GM23338 (cell line): Measurements from ENCODE around the gene F9. TPM values are rescaled to one million over a fixed set of nuclear protein-coding genes. Genes with fewer than 3 reads are reported as not detected.

ENCODE experiments used
- ATAC-seq: fragments of 200-7000 bp; cut with Tn5 transposase; 3 replicates; pipeline ENCODE4 v1.9.1; 2020
- DNase-seq: peaks from one replicate; pipeline ENCODE4 v3.0.0-alpha.2; 2015; ENCODE audit warnings: low spot score
- H2AFZ ChIP-seq: fragments of 200-600 bp; sonication (generic); 2 replicates; pipeline ENCODE4 v1.8.0; 2016; ENCODE audit warnings: antibody characterized with exemption, mild to moderate bottlenecking, moderate library complexity
- H3F3A ChIP-seq: fragments of 200-600 bp; sonication (generic); replicated peaks from 2 replicates; pipeline ENCODE4 v1.8.0; 2017; ENCODE audit warnings: antibody characterized with exemption, mixed run types, low read depth
- H3K27ac ChIP-seq: fragments of 200-600 bp; sonication (generic); 2 replicates; pipeline ENCODE4 v1.6.1; 2016; ENCODE audit warnings: low read depth
- H3K27me3 ChIP-seq: fragments of 200-600 bp; sonication (generic); 2 replicates; pipeline ENCODE4 v1.8.0; 2016; ENCODE audit warnings: mild to moderate bottlenecking, mixed run types, moderate library complexity; ENCODE audit not compliant: insufficient read depth
- H3K36me3 ChIP-seq: fragments of 200-600 bp; sonication (generic); 2 replicates; pipeline ENCODE4 v1.8.0; 2016; ENCODE audit warnings: mild to moderate bottlenecking; ENCODE audit not compliant: insufficient read depth
- H3K4me1 ChIP-seq: fragments of 200-600 bp; sonication (generic); 2 replicates; pipeline ENCODE4 v1.8.0; 2016; ENCODE audit warnings: mild to moderate bottlenecking, moderate library complexity; ENCODE audit not compliant: insufficient read depth
- H3K4me2 ChIP-seq: fragments of 200-600 bp; sonication (generic); 2 replicates; pipeline ENCODE4 v1.7.1; 2017; ENCODE audit warnings: mixed run types
- H3K4me3 ChIP-seq: fragments of 200-600 bp; sonication (generic); 2 replicates; pipeline ENCODE4 v1.6.1; 2016; ENCODE audit warnings: mixed run types
- H3K79me2 ChIP-seq: fragments of 200-600 bp; sonication (generic); replicated peaks from 2 replicates; pipeline ENCODE4 v1.8.0; 2017; ENCODE audit warnings: mild to moderate bottlenecking; ENCODE audit not compliant: insufficient read depth
- H3K9me2 ChIP-seq: fragments of 200-600 bp; sonication (generic); 2 replicates; pipeline ENCODE4 v1.8.0; 2017; ENCODE audit not compliant: insufficient read depth
- H4K20me1 ChIP-seq: fragments of 200-600 bp; sonication (generic); replicated peaks from 2 replicates; pipeline ENCODE4 v1.8.0; 2017; ENCODE audit warnings: mild to moderate bottlenecking; ENCODE audit not compliant: insufficient read depth
- H3K27ac Mint-ChIP-seq: 2 replicates; pipeline ENCODE4 v1.8.0; 2020; ENCODE audit warnings: inconsistent platforms, mild to moderate bottlenecking, moderate library complexity, mixed read lengths
- H3K27me3 Mint-ChIP-seq: 3 replicates; pipeline ENCODE4 v1.8.0; 2022; ENCODE audit warnings: low read depth, mild to moderate bottlenecking, moderate library complexity, mixed read lengths, inconsistent platforms; ENCODE audit not compliant: insufficient read depth, poor library complexity
- H3K36me3 Mint-ChIP-seq: 3 replicates; pipeline ENCODE4 v1.8.0; 2021; ENCODE audit warnings: low read depth, mild to moderate bottlenecking, inconsistent platforms, moderate library complexity, mixed read lengths
- H3K4me1 Mint-ChIP-seq: 3 replicates; pipeline ENCODE4 v1.8.0; 2020; ENCODE audit warnings: mild to moderate bottlenecking, inconsistent platforms, mixed read lengths
- H3K4me3 Mint-ChIP-seq: 3 replicates; pipeline ENCODE4 v1.8.0; 2021; ENCODE audit warnings: moderate library complexity, mild to moderate bottlenecking, inconsistent platforms, mixed read lengths
- H3K9me3 Mint-ChIP-seq: 3 replicates; pipeline ENCODE4 v1.8.0; 2020; ENCODE audit warnings: moderate library complexity, mild to moderate bottlenecking, inconsistent platforms, mixed read lengths
- CREB1 ChIP-seq: fragments of 250-450 bp; sonication (Bioruptor Pico); IDR thresholded peaks from 2 replicates; pipeline ENCODE4 v1.5.0; 2020; ENCODE audit warnings: low read depth, mild to moderate bottlenecking, moderate library complexity
- EZH2 ChIP-seq: fragments of 200-600 bp; sonication (generic); IDR thresholded peaks from one replicate; pipeline ENCODE4 v1.8.0; 2017; ENCODE audit warnings: antibody characterized with exemption, mild to moderate bottlenecking, low read depth; ENCODE audit not compliant: unreplicated experiment
- NANOG ChIP-seq: IDR thresholded peaks from 2 replicates; pipeline ENCODE4 v1.6.1; 2016; ENCODE audit warnings: antibody characterized with exemption, borderline replicate concordance
- STAT1 ChIP-seq: IDR thresholded peaks from one replicate; pipeline ENCODE4 v1.6.1; 2016; ENCODE audit warnings: antibody characterized with exemption; ENCODE audit not compliant: unreplicated experiment
- polyA plus RNA-seq: library from polyadenylated mRNA; unstranded; fragments of >200 nt; fragmentation: Nextera tagmentation; extraction: Ambion mirVana; gene quantifications from 2 replicates; pipeline ENCODE4 v1.2.1, GENCODE V29; 2016
- total RNA-seq: library from RNA; depleted of rRNA; stranded (reverse); fragments of >200 nt; shearing (Covaris generic); gene quantifications from 2 replicates; pipeline ENCODE4 v1.2.3, GENCODE V29; 2014; rRNA removed
- TF ChIP-seq, protein P1 (sequence below), 2 experiments: fragments of 200-600 bp in 1 of 2; sonication (generic) in 1 of 2; conservative IDR thresholded peaks; 2 replicates each; pipeline versions ENCODE4 v1.5.1 to v1.6.1; 2016 to 2017; ENCODE audit warnings: antibody characterized with exemption in 2 of 2, low read depth in 2 of 2, mild to moderate bottlenecking in 2 of 2, moderate library complexity in 1 of 2

The F9 gene
- total and polyA plus RNA-seq, 2 experiments from 2014 or later = not detected

DNA sequence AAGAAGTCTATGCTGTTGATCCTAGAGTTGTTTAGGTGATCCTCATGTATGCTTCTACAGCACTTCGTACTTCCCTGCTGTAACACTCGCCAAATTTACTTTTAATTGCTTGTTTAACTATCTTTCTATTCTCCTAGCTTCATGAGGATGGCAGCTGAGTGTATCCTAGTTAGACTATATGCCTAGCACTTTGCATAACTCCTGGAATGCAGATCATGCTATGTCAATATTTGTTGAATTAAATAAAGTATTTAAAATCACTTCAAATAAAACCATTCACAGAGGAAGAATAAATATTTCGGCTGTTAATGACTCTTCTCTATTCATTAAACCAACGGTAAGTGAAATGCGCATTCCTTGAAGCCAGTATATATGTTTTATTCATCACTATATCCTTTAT, 55.1 kb downstream of the F9 start (continued):
- TF ChIP-seq, protein P1, sequence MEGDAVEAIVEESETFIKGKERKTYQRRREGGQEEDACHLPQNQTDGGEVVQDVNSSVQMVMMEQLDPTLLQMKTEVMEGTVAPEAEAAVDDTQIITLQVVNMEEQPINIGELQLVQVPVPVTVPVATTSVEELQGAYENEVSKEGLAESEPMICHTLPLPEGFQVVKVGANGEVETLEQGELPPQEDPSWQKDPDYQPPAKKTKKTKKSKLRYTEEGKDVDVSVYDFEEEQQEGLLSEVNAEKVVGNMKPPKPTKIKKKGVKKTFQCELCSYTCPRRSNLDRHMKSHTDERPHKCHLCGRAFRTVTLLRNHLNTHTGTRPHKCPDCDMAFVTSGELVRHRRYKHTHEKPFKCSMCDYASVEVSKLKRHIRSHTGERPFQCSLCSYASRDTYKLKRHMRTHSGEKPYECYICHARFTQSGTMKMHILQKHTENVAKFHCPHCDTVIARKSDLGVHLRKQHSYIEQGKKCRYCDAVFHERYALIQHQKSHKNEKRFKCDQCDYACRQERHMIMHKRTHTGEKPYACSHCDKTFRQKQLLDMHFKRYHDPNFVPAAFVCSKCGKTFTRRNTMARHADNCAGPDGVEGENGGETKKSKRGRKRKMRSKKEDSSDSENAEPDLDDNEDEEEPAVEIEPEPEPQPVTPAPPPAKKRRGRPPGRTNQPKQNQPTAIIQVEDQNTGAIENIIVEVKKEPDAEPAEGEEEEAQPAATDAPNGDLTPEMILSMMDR (conservative IDR thresholded peaks at IDR 0.05; ENCODE audit: low read depth in 2 of 2) = no peak
- TF ChIP-seq NANOG (no peak), CREB1 (CRISPR knock-in tag) (no peak)

DNA sequence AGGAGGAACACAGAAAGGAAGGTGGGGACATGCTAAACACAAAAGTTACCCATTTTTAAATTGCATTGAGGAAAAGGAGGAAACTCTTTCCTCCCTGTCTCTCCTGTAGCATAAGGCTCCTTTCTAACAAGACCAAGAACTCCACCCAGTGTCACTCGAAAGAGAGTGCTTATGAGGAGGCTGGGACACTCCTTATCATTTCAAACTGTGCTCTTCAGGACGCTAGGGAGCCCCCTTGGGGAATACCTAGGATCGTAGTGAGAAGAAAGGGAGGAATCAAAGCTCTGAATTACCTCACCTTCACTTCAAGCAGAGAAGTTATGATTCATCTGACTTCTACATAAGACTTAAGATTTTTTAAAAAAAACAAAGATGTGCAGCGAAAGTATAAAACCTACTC, 65.5 kb downstream of the F9 start:
- H3K27ac Mint-ChIP-seq = no peak overlapping the region
- Histone ChIP-seq H4K20me1 (no peaks in the 10 kb centered on the region), H3K36me3 (no peaks in the 10 kb centered on the region), H3F3A (no peaks in the 10 kb centered on the region), H3K4me3 (no peak overlapping the region), H3K27ac (no peak overlapping the region), H3K4me1 (no peaks in the 10 kb centered on the region), H3K9me2 (no peaks in the 10 kb centered on the region), H2AFZ (no peak overlapping the region), H3K27me3 (no peaks in the 10 kb centered on the region), H3K4me2 (no peak overlapping the region), H3K79me2 (no peaks in the 10 kb centered on the region)
- H3K27me3 Mint-ChIP-seq = no peaks in the 10 kb centered on the region
- no peak overlapping the region for H3K4me3 Mint-ChIP-seq
- peak; percentile 59 for ATAC-seq
- H3K9me3 Mint-ChIP-seq = no peaks in the 10 kb centered on the region
- no peaks in the 10 kb centered on the region for H3K36me3 Mint-ChIP-seq
- no peak for TF ChIP-seq NANOG
- TF ChIP-seq, protein P1 (conservative IDR thresholded peaks at IDR 0.05; ENCODE audit: low read depth in 2 of 2) = peak in 1 of 2 experiments; percentile 34; a peak in 1 of 4 replicates
- H3K4me1 Mint-ChIP-seq = peaks cover 4% of the 10 kb centered on the region; the same call in 1 of the 3 replicates
- peak; percentile 20 for DNase-seq

DNA sequence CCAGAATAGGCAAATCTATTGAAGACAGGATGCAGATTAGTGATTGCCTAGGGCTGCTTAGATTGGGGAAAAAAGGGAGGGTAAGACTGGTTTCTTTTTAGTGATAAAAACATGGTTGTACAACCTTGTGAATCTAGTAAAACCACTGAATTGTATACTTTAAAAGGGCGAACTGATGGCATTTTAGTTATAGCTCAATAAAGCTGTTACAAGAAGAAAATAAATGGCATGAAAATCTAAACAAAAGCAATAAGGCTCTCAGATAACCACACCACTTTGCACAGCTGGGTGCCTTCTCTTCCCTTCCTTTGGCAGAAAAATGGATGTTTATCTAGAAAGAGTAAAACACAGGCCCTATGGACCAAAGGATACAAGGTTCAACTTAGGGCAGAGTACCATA, 69.6 kb downstream of the F9 start:
- peaks cover 4% of the 10 kb centered on the region; the same call in 1 of the 3 replicates for H3K4me1 Mint-ChIP-seq
- no peak overlapping the region for H2AFZ ChIP-seq
- no peak overlapping the region for H3K27ac ChIP-seq
- H3K36me3 Mint-ChIP-seq = no peaks in the 10 kb centered on the region
- no peaks in the 10 kb centered on the region for H3K27me3 ChIP-seq
- ATAC-seq (no peak), DNase-seq (no peak)
- H3K4me2 ChIP-seq = no peak overlapping the region
- no peaks in the 10 kb centered on the region for H3F3A ChIP-seq
- H3K79me2 ChIP-seq = no peaks in the 10 kb centered on the region
- no peak for TF ChIP-seq STAT1
- no peak for TF ChIP-seq EZH2
- no peak for TF ChIP-seq NANOG
- no peaks in the 10 kb centered on the region for H4K20me1 ChIP-seq
- no peaks in the 10 kb centered on the region for H3K36me3 ChIP-seq
- no peak overlapping the region for H3K27ac Mint-ChIP-seq
- no peaks in the 10 kb centered on the region for H3K9me3 Mint-ChIP-seq
- H3K9me2 ChIP-seq = no peaks in the 10 kb centered on the region
- H3K4me3 ChIP-seq = no peak overlapping the region
- H3K4me1 ChIP-seq = no peaks in the 10 kb centered on the region
- peaks cover 2% of the 10 kb centered on the region for H3K27me3 Mint-ChIP-seq
- H3K4me3 Mint-ChIP-seq = no peak overlapping the region

Other genes starting within 250 kb of the F9 start
- gene MCF2, start 177.4 kb downstream of the F9 start, total RNA-seq = 0.39 and 1.1 TPM in 2 replicates
- gene MCF2, start 177.4 kb downstream of the F9 start, polyA plus RNA-seq = 0.78 and 1.4 TPM in 2 replicates